Osteoblast (primary cell): ENCODE results near the gene LITAF. TPM values are rescaled to one million over a fixed set of nuclear protein-coding genes. Genes with fewer than 3 reads are reported as not detected.

Experiments
- DNase-seq: peaks from one replicate; pipeline ENCODE4 v3.0.0; 2011; ENCODE audit warnings: low spot score, mixed read lengths; ENCODE audit not compliant: insufficient read length; ENCODE audit errors: missing footprints
- H2AFZ ChIP-seq: 2 replicates; pipeline ENCODE4 v1.6.0; 2011; ENCODE audit warnings: mild to moderate bottlenecking, low read length
- H3K27ac ChIP-seq: 2 replicates; pipeline ENCODE4 v1.5.1; 2011; ENCODE audit warnings: mild to moderate bottlenecking, low read depth, low read length, moderate library complexity
- H3K27me3 ChIP-seq: 2 replicates; pipeline ENCODE4 v1.6.0; 2012; ENCODE audit warnings: mild to moderate bottlenecking, control low read depth, inconsistent platforms, low read length, moderate library complexity; ENCODE audit not compliant: insufficient read depth
- H3K36me3 ChIP-seq: 2 replicates; pipeline ENCODE4 v1.5.1; 2011; ENCODE audit warnings: mild to moderate bottlenecking, low read length, control low read depth, moderate library complexity; ENCODE audit not compliant: insufficient read depth
- H3K4me1 ChIP-seq: 2 replicates; pipeline ENCODE4 v1.5.1; 2011; ENCODE audit warnings: mild to moderate bottlenecking, low read length, control low read depth, moderate library complexity; ENCODE audit not compliant: insufficient read depth
- H3K4me2 ChIP-seq: 2 replicates; pipeline ENCODE4 v1.6.0; 2011; ENCODE audit warnings: mild to moderate bottlenecking, low read length; ENCODE audit not compliant: insufficient read depth
- H3K4me3 ChIP-seq: fragments of 200-600 bp; sonication (generic); 3 replicates; pipeline ENCODE4 v1.5.1; 2012; ENCODE audit warnings: mild to moderate bottlenecking, low read length, inconsistent platforms; ENCODE audit not compliant: insufficient read depth
- H3K79me2 ChIP-seq: 2 replicates; pipeline ENCODE4 v1.6.0; 2012; ENCODE audit warnings: mild to moderate bottlenecking, low read length, control low read depth, inconsistent platforms; ENCODE audit not compliant: insufficient read depth
- H3K9me3 ChIP-seq: 2 replicates; pipeline ENCODE4 v1.5.1; 2011; ENCODE audit warnings: low read depth, low read length, control low read depth
- H4K20me1 ChIP-seq: 2 replicates; pipeline ENCODE4 v1.6.0; 2012; ENCODE audit warnings: mild to moderate bottlenecking, low read length, control low read depth; ENCODE audit not compliant: insufficient read depth
- total RNA-seq: library from RNA; depleted of rRNA; stranded (reverse); fragments of >200 nt; gene quantifications from 2 replicates; pipeline ENCODE4 v1.2.3, GENCODE V29; 2012
- TF ChIP-seq, protein P1 (sequence below): IDR thresholded peaks from 2 replicates; pipeline ENCODE4 v1.5.1; 2011; ENCODE audit warnings: mild to moderate bottlenecking, low read depth, low read length, moderate library complexity; ENCODE audit errors: extremely low read depth

The LITAF gene
- total RNA-seq, 1 donor: 33.3 TPM

DNA sequence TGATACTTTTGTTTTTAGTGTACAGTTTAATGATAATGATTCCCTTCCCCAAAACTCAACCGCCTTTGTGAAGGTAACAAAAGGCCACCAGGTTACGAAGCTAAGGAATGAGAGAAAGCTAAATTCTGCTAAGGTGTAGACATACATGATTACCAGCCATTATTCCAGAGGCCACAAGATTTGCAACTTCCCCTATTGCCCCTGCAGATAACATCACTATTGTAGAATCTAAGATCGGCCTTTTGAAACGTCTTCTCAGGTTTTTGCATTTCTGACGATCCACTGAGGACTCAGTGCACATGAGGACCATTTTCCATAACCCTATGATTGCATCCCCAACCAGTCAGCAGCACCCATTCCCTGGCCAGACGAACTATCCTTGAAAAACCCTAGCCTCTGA, 47.6 kb upstream of the LITAF start:
- Histone ChIP-seq H4K20me1 (no peaks in the 10 kb centered on the region), H3K4me2 (no peak overlapping the region), H3K9me3 (no peaks in the 10 kb centered on the region), H2AFZ (no peak overlapping the region), H3K4me1 (peaks cover 18% of the 10 kb centered on the region), H3K36me3 (no peaks in the 10 kb centered on the region), H3K4me3 (no peak overlapping the region), H3K79me2 (no peaks in the 10 kb centered on the region), H3K27ac (no peak overlapping the region), H3K27me3 (no peaks in the 10 kb centered on the region)
- TF ChIP-seq, protein P1, sequence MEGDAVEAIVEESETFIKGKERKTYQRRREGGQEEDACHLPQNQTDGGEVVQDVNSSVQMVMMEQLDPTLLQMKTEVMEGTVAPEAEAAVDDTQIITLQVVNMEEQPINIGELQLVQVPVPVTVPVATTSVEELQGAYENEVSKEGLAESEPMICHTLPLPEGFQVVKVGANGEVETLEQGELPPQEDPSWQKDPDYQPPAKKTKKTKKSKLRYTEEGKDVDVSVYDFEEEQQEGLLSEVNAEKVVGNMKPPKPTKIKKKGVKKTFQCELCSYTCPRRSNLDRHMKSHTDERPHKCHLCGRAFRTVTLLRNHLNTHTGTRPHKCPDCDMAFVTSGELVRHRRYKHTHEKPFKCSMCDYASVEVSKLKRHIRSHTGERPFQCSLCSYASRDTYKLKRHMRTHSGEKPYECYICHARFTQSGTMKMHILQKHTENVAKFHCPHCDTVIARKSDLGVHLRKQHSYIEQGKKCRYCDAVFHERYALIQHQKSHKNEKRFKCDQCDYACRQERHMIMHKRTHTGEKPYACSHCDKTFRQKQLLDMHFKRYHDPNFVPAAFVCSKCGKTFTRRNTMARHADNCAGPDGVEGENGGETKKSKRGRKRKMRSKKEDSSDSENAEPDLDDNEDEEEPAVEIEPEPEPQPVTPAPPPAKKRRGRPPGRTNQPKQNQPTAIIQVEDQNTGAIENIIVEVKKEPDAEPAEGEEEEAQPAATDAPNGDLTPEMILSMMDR: no peak
- DNase-seq: no peak

DNA sequence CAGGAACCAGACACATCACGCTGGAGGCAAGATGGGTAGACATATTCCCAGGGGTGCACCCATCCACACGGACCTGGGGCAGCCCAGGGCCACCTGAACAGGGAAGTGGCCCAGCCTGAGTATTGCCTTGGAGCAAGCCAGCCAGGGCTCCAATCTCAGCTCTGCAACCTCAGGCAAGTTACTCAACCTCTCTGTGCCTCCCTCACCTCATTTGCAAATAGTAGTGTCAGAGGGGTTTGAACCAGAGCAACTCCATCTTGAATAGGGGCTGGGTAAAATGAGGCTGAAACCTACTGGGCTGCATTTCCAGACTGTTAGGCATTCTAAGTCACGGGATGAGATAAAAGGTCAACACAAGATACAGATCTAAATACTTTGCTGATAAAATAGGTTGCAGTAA, 46.4 kb upstream of the LITAF start:
- Histone ChIP-seq H2AFZ (peak overlapping the region; percentile 91), H3K79me2 (no peaks in the 10 kb centered on the region), H3K27ac (peak overlapping the region; percentile 95), H3K4me2 (peak overlapping the region; percentile 41), H3K27me3 (no peaks in the 10 kb centered on the region), H3K36me3 (no peaks in the 10 kb centered on the region), H3K4me1 (peaks cover 18% of the 10 kb centered on the region), H4K20me1 (no peaks in the 10 kb centered on the region), H3K9me3 (no peaks in the 10 kb centered on the region), H3K4me3 (peak overlapping the region; percentile 19)
- TF ChIP-seq, protein P1: no peak
- DNase-seq: no peak

DNA sequence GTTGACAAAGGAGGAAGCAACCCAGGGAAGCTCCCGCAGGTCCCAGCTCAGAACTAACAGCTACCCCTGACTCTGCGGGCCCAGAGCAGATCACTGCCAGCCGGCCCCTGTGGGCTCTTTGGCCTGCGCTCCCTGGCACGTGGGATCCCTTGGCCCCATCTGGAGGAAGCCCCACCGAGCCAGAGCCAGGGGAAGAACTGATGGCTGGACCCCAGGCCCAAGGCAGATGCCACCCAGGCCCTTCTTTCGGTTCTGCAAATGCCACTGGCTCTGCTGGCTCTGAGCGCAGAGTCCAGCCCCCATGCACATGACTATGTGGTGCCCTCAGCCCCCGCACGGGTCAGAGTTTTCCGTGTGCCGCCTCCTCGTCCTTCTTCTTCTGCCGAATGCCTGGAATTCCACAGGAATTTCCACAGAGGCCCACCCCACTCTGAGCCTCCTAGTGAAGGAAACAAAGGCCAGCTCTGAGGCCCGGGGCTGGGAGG, 45.8 kb upstream of the LITAF start:
- Histone ChIP-seq H4K20me1 (no peaks in the 10 kb centered on the region), H3K4me1 (peaks cover 21% of the 10 kb centered on the region), H3K36me3 (no peaks in the 10 kb centered on the region), H3K4me2 (peak overlapping the region; percentile 41), H3K9me3 (no peaks in the 10 kb centered on the region), H3K27me3 (no peaks in the 10 kb centered on the region), H3K79me2 (no peaks in the 10 kb centered on the region), H3K4me3 (peak overlapping the region; percentile 13), H2AFZ (peak overlapping the region; percentile 91), H3K27ac (peak overlapping the region; percentile 95)
- DNase-seq: peak; percentile 89
- TF ChIP-seq, protein P1: no peak

DNA sequence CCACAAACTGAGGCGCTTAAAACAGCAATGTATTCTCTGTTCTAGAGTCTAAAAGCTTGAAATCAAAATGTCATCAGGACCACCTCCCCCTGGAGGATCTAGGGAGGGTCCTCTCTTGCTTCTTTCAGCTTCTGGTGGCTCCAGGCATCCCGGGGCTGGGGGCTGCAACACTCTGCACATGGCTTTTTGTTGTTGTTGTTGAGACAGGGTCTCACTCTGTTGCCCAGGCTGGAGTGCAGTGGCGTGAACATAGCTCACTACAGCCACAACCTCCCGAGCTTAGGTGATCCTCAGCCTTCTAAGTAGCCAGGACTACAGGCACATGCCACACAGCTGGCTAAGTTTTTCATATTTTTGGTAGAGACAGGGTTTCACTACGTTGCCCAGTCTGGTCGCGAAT, 44.5 kb upstream of the LITAF start:
- DNase-seq: no peak
- Histone ChIP-seq H3K9me3 (no peaks in the 10 kb centered on the region), H2AFZ (no peak overlapping the region), H3K79me2 (no peaks in the 10 kb centered on the region), H3K4me2 (no peak overlapping the region), H3K36me3 (no peaks in the 10 kb centered on the region), H3K4me3 (no peak overlapping the region), H3K27ac (no peak overlapping the region), H4K20me1 (no peaks in the 10 kb centered on the region), H3K4me1 (peaks cover 21% of the 10 kb centered on the region), H3K27me3 (no peaks in the 10 kb centered on the region)
- TF ChIP-seq, protein P1: no peak
